Activated CD4-positive, alpha-beta T cell treated with anti-CD3 and anti-CD28 coated beads, Interleukin-2, amount 50 U/mL, for 1 hour (primary cell): ENCODE data around the gene SERPINA12.

Experiments used
- DNase-seq: peaks from one replicate; pipeline ENCODE4 v3.0.0-alpha.2; 2020

SERPINA12 gene

GRCh38 chr14:94462763-94463572 lies 46.3 kb downstream of the SERPINA12 start:
- no peak for DNase-seq

- no peak for DNase-seq
Measured at GRCh38 chr14:94462219-94462551, 47.1 kb downstream of the SERPINA12 start.

GRCh38 chr14:94461526-94462218 lies 47.6 kb downstream of the SERPINA12 start:
- no peak for DNase-seq

GRCh38 chr14:94460631-94461416 lies 48.4 kb downstream of the SERPINA12 start:
- DNase-seq: no peak

- DNase-seq: no peak
Measured at GRCh38 chr14:94458558-94459205, 50.6 kb downstream of the SERPINA12 start.

GRCh38 chr14:94458096-94458495 lies 51.2 kb downstream of the SERPINA12 start:
- no peak for DNase-seq

GRCh38 chr14:94455928-94456327 lies 53.3 kb downstream of the SERPINA12 start:
- DNase-seq: no peak

- DNase-seq: no peak
Measured at GRCh38 chr14:94451826-94452225, 57.4 kb downstream of the SERPINA12 start.

- DNase-seq: no peak
Measured at GRCh38 chr14:94451091-94451771, 58.0 kb downstream of the SERPINA12 start.

- DNase-seq: no peak
Measured at GRCh38 chr14:94450722-94451090, 58.6 kb downstream of the SERPINA12 start.

- no peak for DNase-seq
Measured at GRCh38 chr14:94449930-94450329, 59.3 kb downstream of the SERPINA12 start.

- DNase-seq: no peak
Measured at GRCh38 chr14:94448071-94448808, 61.0 kb downstream of the SERPINA12 start.

- DNase-seq: no peak
Measured at GRCh38 chr14:94447206-94447605, 62.1 kb downstream of the SERPINA12 start.

GRCh38 chr14:94446126-94446525 lies 63.1 kb downstream of the SERPINA12 start:
- no peak for DNase-seq

- no peak for DNase-seq
Measured at GRCh38 chr14:94445003-94445402, 64.3 kb downstream of the SERPINA12 start.

GRCh38 chr14:94441531-94442205 lies 67.6 kb downstream of the SERPINA12 start:
- DNase-seq: no peak

- no peak for DNase-seq
Measured at GRCh38 chr14:94441130-94441529, 68.1 kb downstream of the SERPINA12 start.

GRCh38 chr14:94439453-94440057 lies 69.7 kb downstream of the SERPINA12 start:
- no peak for DNase-seq
